GM23248 (cell line): ENCODE results near the gene UNC13B. TPM values are rescaled to one million over a fixed set of nuclear protein-coding genes. Genes with fewer than 3 reads are reported as not detected.
A peak's percentile ranks its signal among the peaks of the same experiment; 100 is the strongest.

Experiments used
- DNase-seq: peaks from one replicate; pipeline ENCODE4 v3.0.0-alpha.2; 2015
- H2AFZ ChIP-seq: fragments of 200-600 bp; sonication (generic); 2 replicates; pipeline ENCODE4 v1.6.1; 2016; ENCODE audit warnings: antibody characterized with exemption
- H3F3A ChIP-seq: fragments of 200-600 bp; sonication (generic); 2 replicates; pipeline ENCODE4 v1.6.1; 2016; ENCODE audit warnings: mild to moderate bottlenecking, antibody characterized with exemption, mixed run types; ENCODE audit not compliant: insufficient read depth
- H3K27ac ChIP-seq: fragments of 200-600 bp; sonication (generic); 2 replicates; pipeline ENCODE4 v1.5.1; 2016; ENCODE audit warnings: mild to moderate bottlenecking
- H3K27me3 ChIP-seq: fragments of 200-600 bp; sonication (generic); replicated peaks from 2 replicates; pipeline ENCODE4 v1.6.1; 2016; ENCODE audit warnings: mild to moderate bottlenecking; ENCODE audit not compliant: insufficient read depth
- H3K36me3 ChIP-seq: fragments of 200-600 bp; sonication (generic); 2 replicates; pipeline ENCODE4 v1.6.1; 2016; ENCODE audit warnings: low read depth, mild to moderate bottlenecking
- H3K4me1 ChIP-seq: fragments of 200-600 bp; sonication (generic); 2 replicates; pipeline ENCODE4 v1.6.1; 2016; ENCODE audit warnings: mild to moderate bottlenecking; ENCODE audit not compliant: insufficient read depth
- H3K4me2 ChIP-seq: fragments of 200-600 bp; sonication (generic); one replicate; pipeline ENCODE4 v1.6.1; 2016; ENCODE audit warnings: mild to moderate bottlenecking; ENCODE audit not compliant: unreplicated experiment
- H3K4me3 ChIP-seq: fragments of 200-600 bp; sonication (generic); 2 replicates; pipeline ENCODE4 v1.5.1; 2016; ENCODE audit warnings: mild to moderate bottlenecking
- H3K79me2 ChIP-seq: fragments of 200-600 bp; sonication (generic); 2 replicates; pipeline ENCODE4 v1.6.1; 2016; ENCODE audit warnings: mild to moderate bottlenecking; ENCODE audit not compliant: insufficient read depth
- H3K9ac ChIP-seq: fragments of 200-600 bp; sonication (generic); 2 replicates; pipeline ENCODE4 v1.6.1; 2016; ENCODE audit warnings: mild to moderate bottlenecking
- H3K9me2 ChIP-seq: fragments of 200-600 bp; sonication (generic); 2 replicates; pipeline ENCODE4 v1.6.1; 2016; ENCODE audit warnings: mixed run types, mild to moderate bottlenecking, moderate library complexity; ENCODE audit not compliant: insufficient read depth
- H3K9me3 ChIP-seq: fragments of 200-600 bp; sonication (generic); one replicate; pipeline ENCODE4 v1.6.1; 2017; ENCODE audit warnings: low read depth
- H4K20me1 ChIP-seq: fragments of 200-600 bp; sonication (generic); 2 replicates; pipeline ENCODE4 v1.6.0; 2016; ENCODE audit not compliant: insufficient read depth
- EZH2 ChIP-seq: fragments of 200-600 bp; sonication (generic); IDR thresholded peaks from 2 replicates; pipeline ENCODE4 v1.6.1; 2018; ENCODE audit warnings: antibody characterized with exemption, mild to moderate bottlenecking; ENCODE audit not compliant: insufficient read depth, poor library complexity, severe bottlenecking
- EZH2phosphoT487 ChIP-seq: fragments of 200-600 bp; sonication (generic); IDR thresholded peaks from 2 replicates; pipeline ENCODE4 v1.6.1; 2018; ENCODE audit warnings: antibody characterized with exemption, moderate library complexity, mild to moderate bottlenecking, low read depth; ENCODE audit not compliant: insufficient read depth
- WGBS, 2 experiments: methylation state at CpG; one replicate each; pipeline ENCODE4 v1.1.6; 2015 to 2017; ENCODE audit warnings: low lambda C conversion rate in 2 of 2, low coverage in 1 of 2; ENCODE audit errors: missing lambda C conversion rate in 2 of 2; 5-methylcytosine and 5-hydroxymethylcytosine counted together
- in situ Hi-C: fragments of 300-500 bp; cut with MboI; formaldehyde crosslinking; loops from 2 replicates; pipeline ENCODE4 v1.15.0; 2020
- polyA plus RNA-seq: library from polyadenylated mRNA; unstranded; fragments of >200 nt; fragmentation: Nextera tagmentation; extraction: Ambion mirVana; gene quantifications from 2 replicates; pipeline ENCODE4 v1.2.1, GENCODE V29; 2016
- total RNA-seq: library from RNA; depleted of rRNA; stranded (reverse); fragments of >200 nt; shearing (Covaris generic); gene quantifications from 2 replicates; pipeline ENCODE4 v1.2.3, GENCODE V29; 2014

The UNC13B gene
- total and polyA plus RNA-seq, 2 experiments from 2014 or later: 5.5 to 15.3 TPM

DNA sequence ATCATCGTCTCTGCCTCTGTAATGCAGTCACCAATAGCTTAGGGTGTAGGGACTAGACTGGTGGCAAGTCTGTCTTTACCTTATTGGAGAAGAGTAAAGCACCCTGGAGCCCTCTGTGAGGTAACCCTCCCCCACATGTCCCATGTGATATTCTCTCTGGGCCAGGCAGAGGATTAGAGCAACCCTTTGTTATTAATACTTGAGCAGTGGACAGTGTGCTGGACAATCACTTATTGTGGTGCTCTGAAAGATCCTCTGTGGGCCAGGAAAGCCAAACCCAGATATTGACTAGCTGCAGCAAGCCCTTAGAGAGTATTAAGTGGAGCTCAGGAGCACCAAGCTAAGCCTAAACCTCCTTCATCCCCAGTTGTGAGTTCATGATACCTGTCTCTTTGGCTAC, 188.4 kb downstream of the UNC13B start:
- Histone ChIP-seq H3K27ac (peak overlapping the region; percentile 66), H3K4me2 (peak overlapping the region; percentile 36), H3K9ac (0 out of 2 replicates have a peak overlapping the region, but pooled peaks have one; percentile 22), H2AFZ (no peak overlapping the region), H3K79me2 (no peaks in the 10 kb centered on the region), H3K4me3 (no peak overlapping the region), H4K20me1 (no peaks in the 10 kb centered on the region), H3K9me3 (no peaks in the 10 kb centered on the region), H3K9me2 (no peaks in the 10 kb centered on the region), H3K36me3 (no peaks in the 10 kb centered on the region), H3K27me3 (no peaks in the 10 kb centered on the region), H3F3A (peaks cover 32% of the 10 kb centered on the region), H3K4me1 (peaks cover 35% of the 10 kb centered on the region)
- WGBS, 2 experiments: 95 to 100% methylated on average over 1 of the region's 1 CpG
- TF ChIP-seq EZH2: no peak
- no peak for TF ChIP-seq EZH2phosphoT487
- in situ Hi-C loops: no loop called here
- DNase-seq: peak; percentile 12

DNA sequence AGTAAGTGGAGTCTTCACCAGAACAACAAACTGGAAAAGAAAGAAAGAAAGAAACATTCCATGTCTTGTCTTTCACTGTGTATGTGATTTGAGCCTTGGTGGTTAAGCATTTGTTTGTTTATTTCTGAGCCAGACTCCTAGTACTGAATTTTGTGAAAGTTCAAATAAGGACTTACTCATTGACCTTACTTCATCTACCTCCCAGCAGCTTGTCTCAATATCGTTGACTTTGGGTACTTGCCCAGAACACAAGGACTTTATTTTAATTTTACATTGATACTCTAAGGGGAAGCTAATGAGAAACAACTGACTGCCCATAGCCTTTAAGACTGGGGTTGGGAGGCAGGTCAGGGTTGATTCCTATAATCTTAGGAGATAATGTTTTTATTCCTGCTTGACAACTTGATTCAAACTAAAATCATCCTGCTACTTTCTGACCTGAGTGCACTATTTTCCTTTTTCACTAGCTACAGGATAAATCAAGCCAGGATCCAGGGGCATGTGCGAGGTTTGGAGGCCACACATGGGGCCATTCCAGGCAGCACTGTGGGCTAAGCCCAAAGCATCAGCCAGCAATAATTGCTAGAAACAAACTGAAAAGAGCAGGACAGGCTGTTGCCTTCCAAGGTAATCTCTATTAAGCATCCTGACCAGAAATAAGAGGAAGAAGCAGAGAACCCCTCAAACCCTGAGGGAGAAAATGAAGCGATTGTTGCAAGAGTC, 189.2 kb downstream of the UNC13B start:
- Histone ChIP-seq H3K4me3 (no peak overlapping the region), H3K79me2 (no peaks in the 10 kb centered on the region), H3K9ac (0 out of 2 replicates have a peak overlapping the region, but pooled peaks have one; percentile 22), H3K27me3 (no peaks in the 10 kb centered on the region), H3K36me3 (no peaks in the 10 kb centered on the region), H3F3A (peaks cover 32% of the 10 kb centered on the region), H4K20me1 (no peaks in the 10 kb centered on the region), H2AFZ (no peak overlapping the region), H3K9me3 (no peaks in the 10 kb centered on the region), H3K9me2 (no peaks in the 10 kb centered on the region), H3K4me2 (peak overlapping the region; percentile 36), H3K4me1 (peaks cover 35% of the 10 kb centered on the region), H3K27ac (peak overlapping the region; percentile 66)
- peak; percentile 70 for DNase-seq
- WGBS, 2 experiments: 51% methylated on average over 3 of the region's 3 CpGs
- in situ Hi-C loops: no loop called here
- TF ChIP-seq EZH2phosphoT487: no peak
- TF ChIP-seq EZH2: no peak

DNA sequence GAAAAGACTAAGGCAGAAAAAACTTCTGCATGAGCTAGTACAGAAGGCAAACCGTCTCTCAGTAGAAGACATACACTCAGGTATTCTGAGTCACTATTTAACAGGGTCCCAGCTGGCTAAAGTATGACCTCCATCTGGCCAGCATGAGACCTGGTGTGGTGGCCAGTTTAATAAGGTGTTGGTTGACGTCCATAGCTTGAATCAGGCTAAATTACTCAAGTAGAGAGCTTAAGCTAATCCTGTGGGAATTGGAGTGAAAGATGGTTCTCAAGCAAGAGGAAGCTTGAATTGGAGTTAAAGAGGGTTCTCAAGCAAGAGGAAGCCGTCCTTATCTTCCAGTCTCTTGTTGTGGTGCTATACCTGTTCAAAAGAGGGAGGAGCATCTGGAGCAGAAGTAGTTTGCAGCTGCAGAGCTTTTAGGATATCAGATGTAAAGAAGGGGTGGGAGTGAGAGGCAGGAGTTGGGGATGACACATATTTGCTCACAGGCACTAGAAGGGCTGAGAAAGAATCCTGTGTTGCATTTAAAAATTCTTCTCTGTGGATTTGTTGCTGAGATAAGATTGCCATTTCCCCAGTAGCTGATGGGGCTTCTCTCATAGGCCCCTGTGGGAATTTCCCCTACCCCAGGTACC, 192.0 kb downstream of the UNC13B start:
- no peaks in the 10 kb centered on the region for H3K36me3 ChIP-seq
- H3K9me2 ChIP-seq: no peaks in the 10 kb centered on the region
- no peak overlapping the region for H3K27ac ChIP-seq
- H3K4me3 ChIP-seq: no peak overlapping the region
- H4K20me1 ChIP-seq: no peaks in the 10 kb centered on the region
- no peaks in the 10 kb centered on the region for H3K9me3 ChIP-seq
- H3K9ac ChIP-seq: no peak overlapping the region
- no peak overlapping the region for H2AFZ ChIP-seq
- H3K27me3 ChIP-seq: no peaks in the 10 kb centered on the region
- no peak overlapping the region for H3K4me2 ChIP-seq
- peak; percentile 61 for DNase-seq
- H3K79me2 ChIP-seq: no peaks in the 10 kb centered on the region
- no peak for TF ChIP-seq EZH2phosphoT487
- no peak for TF ChIP-seq EZH2
- 45 to 62% methylated on average over 3 of the region's 3 CpGs for WGBS, 2 experiments
- in situ Hi-C loops: no loop called here
- peaks cover 32% of the 10 kb centered on the region for H3F3A ChIP-seq
- peaks cover 39% of the 10 kb centered on the region for H3K4me1 ChIP-seq

DNA sequence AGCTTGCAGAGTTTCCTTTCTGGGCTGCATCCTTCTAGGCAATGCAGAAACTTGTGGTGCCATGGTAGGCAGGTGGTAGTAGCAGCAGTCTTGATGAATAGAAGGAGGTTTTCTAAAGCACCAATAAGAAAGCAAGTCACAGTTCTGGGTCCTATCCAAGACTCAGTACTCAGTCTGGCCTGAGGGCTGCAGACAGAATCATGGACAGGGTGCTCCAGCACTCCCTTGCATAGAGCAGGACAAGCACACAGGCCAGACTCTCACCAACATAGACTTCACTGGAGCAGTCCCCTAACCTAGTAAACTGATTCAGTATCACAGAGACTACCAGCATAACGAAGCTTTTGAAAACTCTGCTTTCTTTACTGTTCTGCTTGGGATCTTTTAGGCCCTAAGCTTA, 194.1 kb downstream of the UNC13B start:
- no peak overlapping the region for H3K4me2 ChIP-seq
- peaks cover 13% of the 10 kb centered on the region for H3F3A ChIP-seq
- no peaks in the 10 kb centered on the region for H3K36me3 ChIP-seq
- in situ Hi-C loops: no loop called here
- no peaks in the 10 kb centered on the region for H3K9me3 ChIP-seq
- 92 to 100% methylated on average over 1 of the region's 1 CpG for WGBS, 2 experiments
- no peak for DNase-seq
- H3K79me2 ChIP-seq: no peaks in the 10 kb centered on the region
- H3K4me1 ChIP-seq: peaks cover 22% of the 10 kb centered on the region
- no peak overlapping the region for H2AFZ ChIP-seq
- no peaks in the 10 kb centered on the region for H3K9me2 ChIP-seq
- no peak overlapping the region for H3K27ac ChIP-seq
- no peak overlapping the region for H3K9ac ChIP-seq
- TF ChIP-seq EZH2phosphoT487: no peak
- no peak for TF ChIP-seq EZH2
- no peaks in the 10 kb centered on the region for H4K20me1 ChIP-seq
- H3K4me3 ChIP-seq: no peak overlapping the region
- H3K27me3 ChIP-seq: no peaks in the 10 kb centered on the region
